Stimulated activated CD8-positive, alpha-beta memory T cell treated with anti-CD3 and anti-CD28 coated beads, Interleukin-7, amount 100 ng/mL, for 1 hour (primary cell): ENCODE data around the gene RNF150.

Source experiments
- DNase-seq, 2 donors: peaks; one replicate each; pipeline ENCODE4 v3.0.0-alpha.2; 2020; ENCODE audit warnings: low read depth in 2 of 2

The RNF150 gene

GRCh38 chr4:140865253-140866217, 267.7 kb downstream of the RNF150 start:
- no peak for DNase-seq

DNA sequence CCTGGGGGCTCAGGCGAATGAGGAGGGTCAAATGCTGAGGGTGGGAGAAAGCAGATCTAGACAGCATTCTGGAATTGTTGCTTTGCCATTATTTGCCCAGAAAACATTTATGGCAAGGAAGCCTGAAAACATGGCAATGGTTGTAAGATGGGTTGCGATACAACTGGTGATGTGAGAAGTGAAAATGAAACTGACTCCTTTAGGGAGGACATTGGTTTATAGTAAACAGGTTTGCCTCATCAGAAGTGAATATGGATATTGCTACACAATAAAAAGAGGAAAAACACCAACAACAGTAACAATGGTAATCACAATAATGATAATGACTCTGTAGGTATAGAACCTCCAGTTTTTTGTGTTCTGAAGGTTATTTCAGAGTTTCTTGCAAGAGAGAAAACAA, 270.1 kb downstream of the RNF150 start:
- no peak for DNase-seq

GRCh38 chr4:140862177-140862442, 271.2 kb downstream of the RNF150 start:
- DNase-seq: no peak

GRCh38 chr4:140861359-140862176, 271.7 kb downstream of the RNF150 start:
- no peak for DNase-seq

DNA sequence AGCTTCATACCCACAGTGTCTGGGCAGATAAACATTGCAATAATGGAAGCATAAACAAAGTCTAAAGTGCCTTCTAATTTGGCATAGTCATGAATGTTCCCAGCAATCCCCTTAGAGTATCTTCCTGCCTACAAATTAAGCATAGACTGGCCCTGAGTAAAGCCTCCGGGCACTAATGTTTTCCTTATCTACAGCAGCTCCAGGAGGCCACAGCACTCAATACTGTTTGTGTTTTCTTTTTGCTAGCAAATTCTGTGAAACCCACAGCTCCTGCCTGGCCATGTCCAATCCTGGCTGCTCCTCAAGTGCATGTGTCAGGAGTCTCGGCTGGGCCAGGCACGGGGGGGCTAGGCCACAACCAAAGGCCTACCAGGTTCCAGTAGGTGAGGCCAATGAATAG, 274.4 kb downstream of the RNF150 start:
- DNase-seq: no peak

DNA sequence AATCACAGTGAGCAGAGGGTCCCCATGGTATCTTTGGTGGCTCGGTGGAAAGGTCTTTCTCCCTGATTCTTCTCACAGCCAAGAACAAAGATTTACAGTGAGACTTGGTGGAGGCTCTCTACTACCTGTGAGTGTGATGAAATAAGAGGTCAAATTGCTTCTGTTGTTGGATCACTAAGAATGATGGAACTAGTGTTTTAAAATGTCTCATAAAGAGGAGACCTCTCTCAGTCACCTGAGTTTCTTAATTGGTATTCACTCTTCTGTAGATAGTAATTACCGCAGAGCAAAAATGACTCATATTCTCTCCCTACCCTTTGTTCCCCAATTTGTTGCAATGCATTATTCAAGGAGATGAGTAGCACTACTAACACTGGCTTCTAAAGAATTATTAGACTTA, 276.2 kb downstream of the RNF150 start:
- DNase-seq: no peak

- DNase-seq: no peak
Measured at GRCh38 chr4:140856621-140857062, 276.6 kb downstream of the RNF150 start.

DNA sequence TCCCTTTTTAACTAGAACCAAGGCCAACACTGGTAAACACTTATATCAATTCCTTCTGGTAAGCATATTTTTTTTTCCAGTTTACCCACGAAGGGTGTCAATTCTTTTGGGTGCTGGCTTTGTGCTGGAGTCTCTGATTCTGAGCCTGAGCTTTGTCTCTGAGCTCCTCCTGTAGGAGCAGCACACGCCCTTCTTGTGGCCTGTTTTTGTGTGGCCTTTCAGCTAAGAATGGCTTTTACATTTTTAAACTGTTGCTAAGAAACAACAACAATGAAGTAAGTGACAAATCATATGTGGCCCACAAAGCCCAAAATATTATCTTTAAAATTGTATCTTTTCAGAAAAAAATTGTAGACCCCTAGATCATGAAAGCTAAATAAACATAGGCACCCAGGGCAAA, 279.1 kb downstream of the RNF150 start:
- no peak for DNase-seq

DNA sequence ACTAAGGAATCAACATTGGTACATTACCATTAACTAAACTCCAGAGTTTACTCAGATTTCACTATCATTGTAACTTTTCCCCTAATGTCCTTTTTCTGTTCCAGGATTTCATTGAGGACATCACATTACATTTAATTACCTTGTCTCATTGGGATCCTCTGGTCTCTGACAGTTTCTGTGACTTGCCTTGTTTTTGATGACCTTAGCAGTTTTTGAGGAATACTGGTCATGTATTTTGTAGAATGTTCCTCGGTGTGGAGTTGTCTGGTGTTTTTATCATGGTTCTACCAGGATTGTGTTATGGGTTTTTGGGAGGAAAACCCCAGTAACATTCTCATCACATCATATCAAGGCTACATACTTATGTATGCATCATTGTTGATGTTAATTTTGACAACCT, 281.5 kb downstream of the RNF150 start:
- DNase-seq: no peak

DNA sequence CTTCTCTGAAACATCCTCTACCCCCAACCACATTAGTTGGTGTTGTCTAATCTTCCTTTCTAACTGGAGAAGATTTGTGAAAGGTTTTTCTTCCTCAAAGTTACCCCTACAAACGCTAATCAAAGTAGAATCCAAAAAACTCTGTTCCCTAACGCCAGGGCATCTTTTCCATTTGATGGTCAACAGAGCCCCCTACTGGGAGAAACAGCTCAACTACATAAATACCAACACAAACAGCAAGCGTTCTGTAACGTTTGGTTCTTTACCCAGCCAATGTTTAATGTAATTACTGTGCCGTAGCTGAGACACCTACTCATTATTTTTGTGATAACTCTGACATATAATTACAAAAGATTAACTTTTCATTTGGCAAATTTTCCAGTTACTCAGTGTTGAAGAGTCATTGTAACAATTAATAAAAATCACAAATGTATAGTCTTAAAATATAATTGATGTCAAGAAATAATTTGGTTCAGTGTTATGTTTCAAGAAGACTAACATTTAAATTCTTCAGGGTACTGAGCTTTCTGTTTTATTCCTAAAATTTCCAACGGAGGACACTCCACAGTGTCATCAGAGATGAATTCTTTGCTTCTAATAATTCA, 282.1 kb downstream of the RNF150 start:
- DNase-seq: no peak

DNA sequence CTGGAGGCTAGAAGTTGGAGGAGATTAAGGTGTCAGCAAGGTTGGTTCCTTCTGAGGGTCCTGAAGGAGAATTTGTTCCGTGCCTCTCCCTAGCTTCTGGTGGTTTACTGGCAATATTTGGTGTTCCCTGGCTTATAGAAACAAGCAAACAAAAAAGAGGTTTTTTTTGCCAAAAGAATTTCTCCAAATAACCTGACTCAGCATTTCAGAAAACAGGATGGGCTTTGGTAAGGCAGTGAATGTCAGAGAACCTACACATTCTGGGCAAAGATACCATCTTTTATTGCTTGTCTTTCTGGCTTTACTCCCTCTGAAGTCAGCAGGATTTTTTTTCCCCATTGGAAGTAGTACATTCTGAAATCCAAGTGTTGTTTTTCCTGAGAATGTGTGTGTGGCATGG, 283.7 kb downstream of the RNF150 start:
- DNase-seq: no peak

DNA sequence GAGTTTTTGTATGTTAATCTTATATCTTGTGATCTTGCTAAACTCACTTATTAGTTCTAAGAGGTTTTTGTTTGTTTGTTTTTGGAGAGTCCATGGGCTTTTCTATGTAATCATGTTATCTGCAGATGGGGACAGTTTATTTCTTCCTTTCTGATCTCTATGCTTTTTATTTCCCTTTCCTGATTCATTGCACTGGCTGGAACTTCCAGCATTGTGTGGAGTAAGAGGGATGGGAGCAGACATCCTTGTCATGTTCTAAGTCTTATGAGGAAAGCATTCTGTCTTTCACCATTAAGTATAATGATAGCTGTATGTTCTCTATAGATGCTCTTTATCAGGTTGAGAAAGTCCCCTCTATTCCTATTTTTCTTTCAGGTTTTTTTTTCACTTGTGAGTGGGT, 286.5 kb downstream of the RNF150 start:
- no peak for DNase-seq

DNA sequence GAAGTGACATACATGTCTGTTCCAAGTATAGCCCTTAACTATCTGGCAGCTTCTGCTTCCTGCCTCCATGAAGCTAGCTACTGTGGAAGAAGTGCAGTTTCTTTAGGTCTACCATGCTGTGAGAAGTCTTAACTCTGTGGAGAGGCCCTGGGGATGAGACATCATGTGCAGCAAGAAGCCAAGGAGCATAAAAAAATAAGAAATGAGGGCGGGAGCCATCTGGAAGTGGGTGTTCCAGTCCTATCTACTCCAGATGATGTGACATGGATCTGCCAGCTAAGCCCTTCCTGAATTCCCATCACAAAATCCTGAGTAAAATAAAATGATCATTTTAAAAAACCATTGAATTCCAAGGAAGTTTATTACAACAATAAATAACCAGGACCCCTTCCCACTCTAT, 289.2 kb downstream of the RNF150 start:
- DNase-seq: no peak

DNA sequence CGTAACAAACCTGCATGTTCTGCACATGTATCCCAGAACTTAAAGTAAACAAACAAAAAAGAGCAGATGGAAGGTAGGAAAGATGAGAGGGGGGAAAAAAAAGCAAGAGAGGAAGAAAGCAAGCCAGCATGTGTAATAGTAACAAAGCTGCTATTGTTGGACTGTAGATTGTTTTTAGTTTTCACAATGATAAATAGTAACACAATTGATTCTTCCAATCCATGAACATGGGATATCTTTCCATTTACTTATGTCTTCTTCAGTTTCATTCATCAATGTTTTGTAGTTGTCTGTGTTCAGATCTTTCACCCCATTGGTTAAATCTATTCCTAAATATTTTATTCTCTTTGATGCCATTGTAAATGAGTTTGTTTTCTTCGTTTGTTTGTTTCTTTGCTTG, 292.1 kb downstream of the RNF150 start:
- DNase-seq: no peak

GRCh38 chr4:140839888-140840790, 293.1 kb downstream of the RNF150 start:
- DNase-seq: no peak

DNA sequence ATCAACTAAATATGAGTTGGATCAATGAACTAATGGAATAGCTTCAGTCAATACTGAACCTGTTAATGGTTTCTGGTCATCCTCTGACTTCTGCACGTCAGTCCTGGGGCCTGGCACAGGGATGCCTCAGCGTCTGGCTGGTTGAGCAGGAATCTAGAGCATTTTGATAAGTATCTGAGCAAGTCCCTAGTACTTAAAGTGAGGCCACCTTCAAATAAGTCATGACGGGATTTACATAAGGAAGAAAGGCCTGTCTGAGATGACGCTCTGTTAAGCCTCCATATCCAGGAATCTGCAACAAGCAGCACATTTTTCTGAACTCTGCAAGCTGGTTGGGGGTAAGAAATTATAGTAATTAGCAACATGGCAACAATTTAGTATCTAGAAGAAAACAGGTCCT, 293.9 kb downstream of the RNF150 start:
- no peak for DNase-seq

- no peak for DNase-seq
Measured at GRCh38 chr4:140837736-140838135, 295.5 kb downstream of the RNF150 start.

DNA sequence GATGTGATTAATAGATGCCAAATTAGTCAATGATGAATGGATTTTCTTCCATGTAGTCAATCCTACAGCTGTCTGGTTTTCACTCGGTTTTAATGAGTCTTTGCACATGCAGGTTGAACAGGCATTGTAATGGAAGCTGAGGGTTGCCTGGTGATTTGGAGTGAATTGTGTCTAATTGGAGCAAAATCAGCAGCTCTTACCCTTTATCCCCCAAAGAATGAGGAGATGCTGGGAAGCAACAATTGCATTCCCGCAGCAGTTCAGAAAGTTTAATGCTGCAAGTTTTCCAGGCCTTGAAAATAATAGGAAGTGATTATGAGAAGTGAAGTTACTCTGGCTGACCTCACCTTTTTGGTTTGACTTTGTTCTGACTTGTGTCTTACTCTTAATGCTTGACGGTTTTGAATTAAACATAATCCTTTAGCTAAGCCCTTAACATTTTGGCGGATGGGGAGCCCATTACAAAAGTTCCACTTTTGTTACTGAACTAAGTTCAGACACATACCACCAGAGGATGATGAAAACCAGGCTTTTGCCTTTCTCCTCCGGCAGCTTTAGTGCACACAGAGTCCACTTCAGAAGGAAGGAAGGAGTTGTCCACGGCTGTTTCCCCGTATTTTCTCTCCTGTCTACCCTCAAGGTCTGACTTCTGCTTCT, 298.3 kb downstream of the RNF150 start:
- no peak for DNase-seq

GRCh38 chr4:140833280-140833679, 300.0 kb downstream of the RNF150 start:
- no peak for DNase-seq

DNA sequence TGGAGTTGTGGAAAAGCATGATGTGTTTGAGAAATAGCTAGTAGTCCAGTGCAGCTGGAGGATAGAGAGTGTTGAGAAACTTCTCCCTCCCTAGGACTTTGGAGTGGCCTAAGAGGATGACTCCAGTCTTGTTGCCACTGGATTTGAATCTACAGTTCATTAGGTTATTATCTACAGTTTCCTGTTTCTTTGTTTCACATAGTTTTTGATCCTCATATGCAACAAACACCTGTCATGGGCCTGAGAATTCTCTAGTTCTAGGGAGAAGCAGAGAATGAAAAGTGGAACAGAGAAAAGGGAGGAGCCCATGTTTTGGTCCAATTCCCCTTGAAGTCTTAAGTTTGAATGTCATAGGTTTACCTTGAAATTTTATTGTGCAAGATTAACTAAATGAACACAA, 303.4 kb downstream of the RNF150 start:
- no peak for DNase-seq

DNA sequence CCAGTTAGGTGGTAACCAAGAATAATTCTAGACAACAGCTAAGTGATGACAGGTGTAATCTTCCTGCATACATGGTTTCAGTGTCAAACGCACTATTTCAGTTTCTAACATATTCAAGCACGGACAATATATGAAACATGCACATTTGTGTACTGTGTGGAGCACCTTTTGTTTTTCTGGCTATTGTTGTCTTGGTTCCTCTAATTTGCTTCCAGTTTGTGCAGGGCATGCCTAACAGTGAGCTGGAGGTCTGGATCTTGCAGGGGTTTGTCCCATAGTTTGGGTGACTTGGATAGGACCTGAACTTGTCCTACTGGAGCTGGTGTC, 306.6 kb downstream of the RNF150 start:
- DNase-seq: no peak
